IPS DF 6.9 (cell line): ENCODE data around the gene NFKBIL1.
"Not testable (repeated sequence)": the region's sequence is repeated elsewhere in the genome, so short reads cannot be mapped to it uniquely, and the experiment has no call there.

ENCODE experiments used
- DNase-seq: peaks from one replicate; pipeline ENCODE4 v3.0.0-alpha.2; 2013; ENCODE audit warnings: low read depth, low spot score
- H3K27ac ChIP-seq: one replicate; pipeline ENCODE4 v1.5.1; 2013; ENCODE audit warnings: low read length, control low read depth
- H3K27me3 ChIP-seq: 2 replicates; pipeline ENCODE4 v1.6.1; 2013; ENCODE audit warnings: mild to moderate bottlenecking, low read length; ENCODE audit not compliant: control insufficient read depth, insufficient read depth
- H3K36me3 ChIP-seq: 2 replicates; pipeline ENCODE4 v1.6.1; 2013; ENCODE audit warnings: low read length; ENCODE audit not compliant: control insufficient read depth, insufficient read depth
- H3K4me1 ChIP-seq: 2 replicates; pipeline ENCODE4 v1.6.1; 2013; ENCODE audit warnings: low read length; ENCODE audit not compliant: control insufficient read depth, insufficient read depth
- H3K4me3 ChIP-seq: 2 replicates; pipeline ENCODE4 v1.5.1; 2013; ENCODE audit warnings: mild to moderate bottlenecking, low read length
- H3K9me3 ChIP-seq: 2 replicates; pipeline ENCODE4 v1.6.1; 2013; ENCODE audit warnings: low read length, inconsistent platforms; ENCODE audit not compliant: control insufficient read depth, insufficient read depth
- WGBS: extraction: QIAGEN DNeasy Blood & Tissue Kit; methylation state at CpG from one replicate; pipeline ENCODE4 v1.1.7; 2013; ENCODE audit warnings: mixed read lengths, missing lambda C conversion rate; ENCODE audit not compliant: insufficient read length, insufficient coverage; 5-methylcytosine and 5-hydroxymethylcytosine counted together

The NFKBIL1 gene

GRCh38 chr6:31546339-31546957 is 960 bp upstream of the NFKBIL1 start, which contains the start of gene ATP6V1G2:
Gene ATP6V1G2, minus strand, starts transcription at chr6:31546608. Its CDS starts 49 bp downstream, at chr6:31546559.
- H3K4me3 ChIP-seq = peak within 1 kb of the TSS; percentile 34; the same call in 1 of the 2 replicates
- H3K4me1 ChIP-seq = peaks cover 1% of the 10 kb centered on the region; the same call in 1 of the 2 replicates
- peak; percentile 92 for DNase-seq
- no peaks in the 10 kb centered on the region for H3K9me3 ChIP-seq
- WGBS = no CpG with 5 or more reads among the region's 11 CpGs
- no peaks in the 10 kb centered on the region for H3K27me3 ChIP-seq
- H3K27ac ChIP-seq = no peak within 1 kb of the TSS
- H3K36me3 ChIP-seq = no peaks in the 10 kb centered on the region

GRCh38 chr6:31547727-31548543 is 527 bp downstream of the NFKBIL1 start:
- Histone ChIP-seq H3K9me3 (no peaks in the 10 kb centered on the region), H3K4me1 (peaks cover 1% of the 10 kb centered on the region; the same call in 1 of the 2 replicates), H3K27me3 (no peaks in the 10 kb centered on the region), H3K27ac (no peak overlapping the region), H3K36me3 (no peaks in the 10 kb centered on the region), H3K4me3 (peak overlapping the region; percentile 10; the same call in 1 of the 2 replicates)
- 100% methylated on average over 1 of the region's 24 CpGs for WGBS
- DNase-seq = no peak

- WGBS = no CpG with 5 or more reads among the region's 2 CpGs
- no peak for DNase-seq
- Histone ChIP-seq H3K27ac (no peak overlapping the region), H3K4me1 (peaks cover 1% of the 10 kb centered on the region; the same call in 1 of the 2 replicates), H3K36me3 (no peaks in the 10 kb centered on the region), H3K27me3 (no peaks in the 10 kb centered on the region), H3K4me3 (no peak overlapping the region), H3K9me3 (no peaks in the 10 kb centered on the region)
These were observed 1.1 kb downstream of the NFKBIL1 start for GRCh38 chr6:31548544-31548873.

- WGBS = no CpG with 5 or more reads among the region's 5 CpGs
- H3K4me1 ChIP-seq, H3K4me3 ChIP-seq, DNase-seq, H3K9me3 ChIP-seq, H3K36me3 ChIP-seq, H3K27ac ChIP-seq, H3K27me3 ChIP-seq: not testable (repeated sequence)
These were observed 4.0 kb downstream of the NFKBIL1 start for GRCh38 chr6:31551371-31551770.

- Histone ChIP-seq H3K36me3 (peaks cover 2% of the 10 kb centered on the region; the same call in 1 of the 2 replicates), H3K4me3 (no peak overlapping the region), H3K9me3 (no peaks in the 10 kb centered on the region), H3K27me3 (no peaks in the 10 kb centered on the region), H3K4me1 (no peaks in the 10 kb centered on the region), H3K27ac (no peak overlapping the region)
- no CpG with 5 or more reads among the region's 3 CpGs for WGBS
- no peak for DNase-seq
These were observed 8.9 kb downstream of the NFKBIL1 start for GRCh38 chr6:31556307-31556706.

- H3K36me3 ChIP-seq = peaks cover 2% of the 10 kb centered on the region; the same call in 1 of the 2 replicates
- no peak overlapping the region for H3K27ac ChIP-seq
- no peaks in the 10 kb centered on the region for H3K4me1 ChIP-seq
- WGBS = no CpG with 5 or more reads among the region's 24 CpGs
- H3K4me3 ChIP-seq = no peak overlapping the region
- DNase-seq = no peak
- H3K9me3 ChIP-seq = no peaks in the 10 kb centered on the region
- no peaks in the 10 kb centered on the region for H3K27me3 ChIP-seq
These were observed 10.3 kb downstream of the NFKBIL1 start for GRCh38 chr6:31557443-31558317.

GRCh38 chr6:31558318-31558625 is 10.9 kb downstream of the NFKBIL1 start:
- Histone ChIP-seq H3K4me3 (no peak overlapping the region), H3K4me1 (no peaks in the 10 kb centered on the region), H3K27ac (no peak overlapping the region), H3K27me3 (no peaks in the 10 kb centered on the region), H3K36me3 (peaks cover 2% of the 10 kb centered on the region; the same call in 1 of the 2 replicates), H3K9me3 (no peaks in the 10 kb centered on the region)
- WGBS = no CpG with 5 or more reads among the region's 8 CpGs
- DNase-seq = no peak

- no peak overlapping the region for H3K27ac ChIP-seq
- H3K36me3 ChIP-seq = peaks cover 2% of the 10 kb centered on the region; the same call in 1 of the 2 replicates
- WGBS = no CpG with 5 or more reads among the region's 14 CpGs
These were observed 11.5 kb downstream of the NFKBIL1 start for GRCh38 chr6:31558631-31559500.

GRCh38 chr6:31559606-31559957 is 12.2 kb downstream of the NFKBIL1 start:
- Histone ChIP-seq H3K4me1 (no peaks in the 10 kb centered on the region), H3K9me3 (no peaks in the 10 kb centered on the region), H3K36me3 (peaks cover 2% of the 10 kb centered on the region; the same call in 1 of the 2 replicates), H3K27ac (no peak overlapping the region), H3K4me3 (no peak overlapping the region), H3K27me3 (no peaks in the 10 kb centered on the region)
- WGBS = no CpG with 5 or more reads among the region's 4 CpGs
- no peak for DNase-seq

More at GRCh38 chr6:31558631-31559500, 11.5 kb downstream of the NFKBIL1 start:
- Histone ChIP-seq H3K4me3 (no peak overlapping the region), H3K4me1 (no peaks in the 10 kb centered on the region), H3K27me3 (no peaks in the 10 kb centered on the region), H3K9me3 (no peaks in the 10 kb centered on the region)
- no peak for DNase-seq
